ENCODE results near the gene PTCRA. TPM values are rescaled to one million over a fixed set of nuclear protein-coding genes. Genes with fewer than 3 reads are reported as not detected.
"Not testable (repeated sequence)": the region's sequence is repeated elsewhere in the genome, so short reads cannot be mapped to it uniquely, and the experiment has no call there.

The PTCRA gene
- total RNA-seq, 1 donor from 2014 or later, result not detected

DNA sequence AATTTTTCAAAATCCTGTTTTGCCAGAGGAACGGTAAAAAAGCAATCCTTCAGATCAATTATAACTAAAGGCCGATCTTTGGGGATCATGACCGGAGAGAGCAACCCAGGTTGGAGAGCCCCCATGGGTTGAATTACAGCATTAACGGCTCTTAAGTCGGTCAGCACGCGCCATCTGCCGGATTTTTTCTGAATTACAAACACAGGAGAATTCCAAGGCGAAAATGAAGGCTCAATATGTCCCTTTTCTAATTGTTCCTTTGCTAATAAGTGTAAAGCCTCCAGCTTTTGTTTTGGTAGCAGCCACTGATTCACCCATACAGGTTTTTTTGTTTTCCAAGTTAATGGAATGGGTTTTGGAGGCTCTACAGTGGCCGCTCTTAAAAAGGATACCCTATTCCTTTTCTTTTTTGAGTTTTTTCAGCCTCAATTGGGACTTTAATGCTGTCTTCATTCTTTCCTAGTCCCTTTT is 16.9 kb upstream of the PTCRA start:
- Histone ChIP-seq H3K27ac (no peak overlapping the region), H3K4me3 (no peak overlapping the region), H3K27me3 (no peaks in the 10 kb centered on the region), H3K4me1 (no peaks in the 10 kb centered on the region), H3K9me3 (no peaks in the 10 kb centered on the region), H3K36me3 (no peaks in the 10 kb centered on the region)
- no peak for DNase-seq (ENCODE audit: extremely low spot score in 2 of 2)
- TF ChIP-seq, protein P1, sequence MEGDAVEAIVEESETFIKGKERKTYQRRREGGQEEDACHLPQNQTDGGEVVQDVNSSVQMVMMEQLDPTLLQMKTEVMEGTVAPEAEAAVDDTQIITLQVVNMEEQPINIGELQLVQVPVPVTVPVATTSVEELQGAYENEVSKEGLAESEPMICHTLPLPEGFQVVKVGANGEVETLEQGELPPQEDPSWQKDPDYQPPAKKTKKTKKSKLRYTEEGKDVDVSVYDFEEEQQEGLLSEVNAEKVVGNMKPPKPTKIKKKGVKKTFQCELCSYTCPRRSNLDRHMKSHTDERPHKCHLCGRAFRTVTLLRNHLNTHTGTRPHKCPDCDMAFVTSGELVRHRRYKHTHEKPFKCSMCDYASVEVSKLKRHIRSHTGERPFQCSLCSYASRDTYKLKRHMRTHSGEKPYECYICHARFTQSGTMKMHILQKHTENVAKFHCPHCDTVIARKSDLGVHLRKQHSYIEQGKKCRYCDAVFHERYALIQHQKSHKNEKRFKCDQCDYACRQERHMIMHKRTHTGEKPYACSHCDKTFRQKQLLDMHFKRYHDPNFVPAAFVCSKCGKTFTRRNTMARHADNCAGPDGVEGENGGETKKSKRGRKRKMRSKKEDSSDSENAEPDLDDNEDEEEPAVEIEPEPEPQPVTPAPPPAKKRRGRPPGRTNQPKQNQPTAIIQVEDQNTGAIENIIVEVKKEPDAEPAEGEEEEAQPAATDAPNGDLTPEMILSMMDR (IDR thresholded peaks at IDR 0.05), result peak; percentile 68 to 84 (median 81)
- TF ChIP-seq POLR2A (IDR thresholded peaks at IDR 0.05), result no peak
- intact Hi-C loops (cut with DNase I), result no loop called here

DNA sequence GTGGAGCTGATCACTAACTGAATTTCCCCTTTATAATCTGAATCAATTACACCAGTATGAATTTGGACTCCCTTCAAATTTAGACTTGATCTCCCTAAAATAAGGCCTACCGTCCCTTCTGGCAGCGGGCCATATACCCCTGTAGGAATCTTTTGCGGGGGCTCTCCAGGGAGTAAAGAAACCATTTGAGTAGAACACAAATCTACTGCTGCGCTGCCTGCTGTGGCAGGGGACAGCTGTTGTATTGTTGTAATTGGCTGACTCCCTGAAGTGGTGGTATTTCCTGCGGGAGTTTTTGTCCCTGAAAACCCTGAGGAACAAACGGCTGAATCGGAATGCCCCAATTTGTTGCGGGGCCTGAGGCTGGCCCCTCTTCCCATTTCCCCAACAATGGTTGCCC is 16.0 kb upstream of the PTCRA start:
- Histone ChIP-seq H3K4me1 (no peaks in the 10 kb centered on the region), H3K9me3 (no peaks in the 10 kb centered on the region), H3K27ac (no peak overlapping the region), H3K4me3 (no peak overlapping the region), H3K27me3 (no peaks in the 10 kb centered on the region), H3K36me3 (no peaks in the 10 kb centered on the region)
- TF ChIP-seq POLR2A (IDR thresholded peaks at IDR 0.05) (no peak), POLR2AphosphoS5 (IDR thresholded peaks at IDR 0.05; ENCODE audit: insufficient read depth in 1 of 2, low read depth in 1 of 2) (no peak)
- TF ChIP-seq, protein P1 (IDR thresholded peaks at IDR 0.05), result no peak
- intact Hi-C loops (cut with DNase I), result loop anchor here (5.0 to 10.0 kb wide), 2 partner anchors 115 to 242 kb away; partner anchors contain the start of genes KLHDC3 and MEA1
- no peak for DNase-seq (ENCODE audit: extremely low spot score in 2 of 2)

DNA sequence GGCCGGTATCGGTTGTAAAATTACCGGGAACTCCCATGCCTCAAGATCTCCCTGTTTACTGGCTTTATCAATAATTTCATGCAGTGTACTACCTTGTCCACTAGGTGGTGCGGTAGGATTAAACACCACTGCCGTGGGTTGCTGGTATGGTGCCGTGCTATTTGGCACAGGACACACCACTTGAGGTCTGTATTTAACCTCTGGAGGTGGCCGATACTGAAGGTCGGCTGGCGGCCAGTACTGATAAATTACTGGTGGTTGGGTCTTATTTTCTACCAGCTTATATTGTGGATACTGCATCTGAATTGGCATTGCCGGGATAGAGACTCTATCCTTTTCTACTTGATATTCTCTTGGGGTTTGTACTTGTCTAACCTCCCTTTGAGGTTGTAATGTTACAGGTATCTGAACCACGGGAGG is 14.3 kb upstream of the PTCRA start:
- no peaks in the 10 kb centered on the region for H3K36me3 ChIP-seq
- no peak for TF ChIP-seq POLR2A (IDR thresholded peaks at IDR 0.05)
- TF ChIP-seq POLR2AphosphoS5 (IDR thresholded peaks at IDR 0.05; ENCODE audit: insufficient read depth in 1 of 2, low read depth in 1 of 2), result peak in 1 of 2 donors; percentile 61
- TF ChIP-seq, protein P1 (IDR thresholded peaks at IDR 0.05), result peak; percentile 82 to 87 (median 87)
- H3K27ac ChIP-seq, result peak overlapping the region; percentile 22
- H3K27me3 ChIP-seq, result no peaks in the 10 kb centered on the region
- H3K4me3 ChIP-seq, result peak overlapping the region in 1 of 2 donors; percentile 13
- H3K9me3 ChIP-seq, result no peaks in the 10 kb centered on the region
- DNase-seq (ENCODE audit: extremely low spot score in 2 of 2), result no peak
- intact Hi-C loops (cut with DNase I), result loop anchor here (5.0 to 10.0 kb wide), 2 partner anchors 113 to 241 kb away; partner anchors contain the start of genes KLHDC3 and MEA1
- no peaks in the 10 kb centered on the region for H3K4me1 ChIP-seq

DNA sequence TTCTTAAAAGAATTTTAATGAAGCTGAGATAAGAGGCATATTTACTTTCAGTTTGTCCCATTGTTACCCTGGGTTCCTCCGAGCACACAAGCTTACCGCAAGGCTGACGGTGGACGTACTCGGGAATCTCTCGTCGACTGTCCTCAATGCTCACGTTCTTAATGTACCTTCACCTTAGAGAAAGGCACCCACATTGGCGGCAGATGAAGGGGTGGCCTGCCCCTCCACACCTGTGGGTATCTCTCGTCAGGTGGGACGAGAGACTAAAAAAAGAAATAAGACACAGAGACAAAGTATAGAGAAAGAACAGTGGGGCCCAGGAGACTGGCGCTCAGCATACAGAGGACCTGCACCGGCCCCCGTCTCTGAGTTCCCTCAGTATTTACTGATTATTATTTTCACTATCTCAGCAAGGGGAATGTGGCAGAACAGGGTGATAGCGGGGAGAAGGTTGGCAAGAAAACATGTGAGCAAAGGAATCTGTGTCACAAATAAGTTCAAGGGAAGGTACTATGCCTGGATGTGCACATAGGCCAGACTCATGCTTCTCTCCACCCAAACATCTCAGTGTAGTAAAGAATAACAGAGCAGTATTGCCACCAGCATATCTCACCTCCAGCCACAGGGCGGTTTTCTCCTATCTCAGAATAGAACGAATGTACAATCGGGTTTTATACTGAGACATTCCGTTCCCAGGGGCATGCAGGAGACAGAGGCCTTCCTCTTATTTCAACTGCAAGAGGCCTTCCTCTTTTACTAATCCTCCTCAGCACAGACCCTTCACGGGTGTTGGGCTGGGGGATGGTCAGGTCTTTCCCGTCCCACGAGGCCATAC is 13.2 kb upstream of the PTCRA start:
- H3K4me1 ChIP-seq; H3K9me3 ChIP-seq; H3K27me3 ChIP-seq; DNase-seq (ENCODE audit: extremely low spot score in 2 of 2); H3K36me3 ChIP-seq: not testable (repeated sequence)
- intact Hi-C loops (cut with DNase I), result loop anchor here (5.0 to 10.0 kb wide), 2 partner anchors 112 to 240 kb away; partner anchors contain the start of genes KLHDC3 and MEA1
- Histone ChIP-seq H3K4me3 (peak overlapping the region in 1 of 2 donors; percentile 13), H3K27ac (peak overlapping the region; percentile 22)

DNA sequence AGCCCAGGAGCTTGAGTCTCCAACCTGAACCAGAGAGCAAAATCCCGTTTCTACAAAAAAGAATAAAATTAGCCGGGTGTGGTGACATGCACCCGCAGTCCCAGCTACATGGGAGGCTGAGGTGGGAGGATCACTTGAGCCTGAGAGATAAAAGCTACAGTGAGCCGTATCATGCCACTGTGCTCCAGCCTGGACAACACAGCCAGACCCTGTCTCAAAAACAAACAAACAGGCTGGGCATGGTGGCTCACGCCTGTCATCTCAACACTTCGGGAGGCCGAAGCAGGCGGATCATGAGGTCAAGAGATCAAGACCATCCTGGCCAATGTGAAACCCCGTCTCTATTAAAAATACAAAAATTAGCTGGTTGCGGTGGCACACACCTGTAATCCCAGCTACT is 11.4 kb upstream of the PTCRA start:
- Histone ChIP-seq H3K27ac (no peak overlapping the region), H3K27me3 (no peaks in the 10 kb centered on the region), H3K4me3 (no peak overlapping the region), H3K9me3 (no peaks in the 10 kb centered on the region), H3K4me1 (no peaks in the 10 kb centered on the region), H3K36me3 (no peaks in the 10 kb centered on the region)
- intact Hi-C loops (cut with DNase I), result loop anchor here (2.0 to 10.0 kb wide), 3 partner anchors 76 to 238 kb away; partner anchors contain the start of genes KLHDC3 and MEA1
- no peak for DNase-seq (ENCODE audit: extremely low spot score in 2 of 2)
- TF ChIP-seq, protein P1 (IDR thresholded peaks at IDR 0.05), result no peak
- no peak for TF ChIP-seq POLR2AphosphoS5 (IDR thresholded peaks at IDR 0.05; ENCODE audit: insufficient read depth in 1 of 2, low read depth in 1 of 2)
- TF ChIP-seq POLR2A (IDR thresholded peaks at IDR 0.05), result no peak
